ENCODE results near the gene PHPT1. TPM values are rescaled to one million over a fixed set of nuclear protein-coding genes. Genes with fewer than 3 reads are reported as not detected.
A peak's percentile ranks its signal among the peaks of the same experiment; 100 is the strongest.

PHPT1 gene
- total and polyA plus RNA-seq, 2 of the 13 experiments (the other 11 are each of a cell fraction or from before 2014, with no cell fraction given): 189 to 192 TPM

DNA sequence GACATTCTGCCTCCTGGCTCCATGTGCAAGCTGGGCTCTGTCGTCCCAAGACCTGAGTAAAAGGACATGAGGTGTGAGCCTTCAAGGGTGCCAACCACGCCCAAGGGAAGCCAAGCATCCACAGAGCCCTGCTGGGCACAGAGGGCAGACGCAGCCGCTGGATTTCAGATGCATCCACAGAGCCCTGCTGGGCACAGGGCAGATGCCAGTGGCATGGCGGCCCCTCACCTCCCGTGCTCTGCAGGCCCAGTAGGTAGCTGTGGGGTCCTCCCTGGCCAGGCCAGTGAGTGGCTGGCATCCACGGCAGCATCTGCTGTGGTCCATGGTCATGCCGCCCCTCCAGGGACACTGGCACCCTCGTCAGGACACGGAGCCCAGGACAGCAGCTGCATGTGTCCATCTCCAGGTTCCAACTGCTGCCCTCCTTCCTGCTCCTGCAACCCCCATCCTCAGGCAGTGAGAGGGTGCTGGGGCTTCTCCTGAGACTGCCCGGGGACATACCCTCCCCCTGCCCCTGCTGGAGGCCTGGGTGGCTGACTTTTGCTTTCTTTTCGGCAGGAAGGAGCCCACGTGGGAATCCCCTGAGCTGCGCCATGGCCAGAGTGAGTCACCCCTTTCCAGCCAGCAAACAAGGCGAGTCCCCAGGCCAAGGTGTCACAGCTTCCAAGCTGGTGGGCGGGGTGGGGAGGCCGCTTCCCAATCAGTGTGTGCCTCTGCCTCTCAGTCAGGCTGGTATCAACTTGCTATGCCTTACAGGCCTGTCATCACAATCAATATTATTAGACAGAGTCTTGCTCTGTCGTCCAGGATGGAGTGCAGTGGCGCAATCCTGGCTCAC, 33.1 kb downstream of the PHPT1 start (continued):
- TF ChIP-seq ELF1 (CRISPR knock-in tag; IDR thresholded peaks at IDR 0.05): peak; percentile 42; the same call in 1 of the 2 replicates
- TF ChIP-seq RAD51 (IDR thresholded peaks at IDR 0.05; ENCODE audit: borderline replicate concordance): no peak
- TF ChIP-seq ZFP36L2 (CRISPR knock-in tag; IDR thresholded peaks at IDR 0.05): no peak
- no peak for TF ChIP-seq ATF1 (CRISPR knock-in tag; IDR thresholded peaks at IDR 0.05)
- TF ChIP-seq, protein P1, sequence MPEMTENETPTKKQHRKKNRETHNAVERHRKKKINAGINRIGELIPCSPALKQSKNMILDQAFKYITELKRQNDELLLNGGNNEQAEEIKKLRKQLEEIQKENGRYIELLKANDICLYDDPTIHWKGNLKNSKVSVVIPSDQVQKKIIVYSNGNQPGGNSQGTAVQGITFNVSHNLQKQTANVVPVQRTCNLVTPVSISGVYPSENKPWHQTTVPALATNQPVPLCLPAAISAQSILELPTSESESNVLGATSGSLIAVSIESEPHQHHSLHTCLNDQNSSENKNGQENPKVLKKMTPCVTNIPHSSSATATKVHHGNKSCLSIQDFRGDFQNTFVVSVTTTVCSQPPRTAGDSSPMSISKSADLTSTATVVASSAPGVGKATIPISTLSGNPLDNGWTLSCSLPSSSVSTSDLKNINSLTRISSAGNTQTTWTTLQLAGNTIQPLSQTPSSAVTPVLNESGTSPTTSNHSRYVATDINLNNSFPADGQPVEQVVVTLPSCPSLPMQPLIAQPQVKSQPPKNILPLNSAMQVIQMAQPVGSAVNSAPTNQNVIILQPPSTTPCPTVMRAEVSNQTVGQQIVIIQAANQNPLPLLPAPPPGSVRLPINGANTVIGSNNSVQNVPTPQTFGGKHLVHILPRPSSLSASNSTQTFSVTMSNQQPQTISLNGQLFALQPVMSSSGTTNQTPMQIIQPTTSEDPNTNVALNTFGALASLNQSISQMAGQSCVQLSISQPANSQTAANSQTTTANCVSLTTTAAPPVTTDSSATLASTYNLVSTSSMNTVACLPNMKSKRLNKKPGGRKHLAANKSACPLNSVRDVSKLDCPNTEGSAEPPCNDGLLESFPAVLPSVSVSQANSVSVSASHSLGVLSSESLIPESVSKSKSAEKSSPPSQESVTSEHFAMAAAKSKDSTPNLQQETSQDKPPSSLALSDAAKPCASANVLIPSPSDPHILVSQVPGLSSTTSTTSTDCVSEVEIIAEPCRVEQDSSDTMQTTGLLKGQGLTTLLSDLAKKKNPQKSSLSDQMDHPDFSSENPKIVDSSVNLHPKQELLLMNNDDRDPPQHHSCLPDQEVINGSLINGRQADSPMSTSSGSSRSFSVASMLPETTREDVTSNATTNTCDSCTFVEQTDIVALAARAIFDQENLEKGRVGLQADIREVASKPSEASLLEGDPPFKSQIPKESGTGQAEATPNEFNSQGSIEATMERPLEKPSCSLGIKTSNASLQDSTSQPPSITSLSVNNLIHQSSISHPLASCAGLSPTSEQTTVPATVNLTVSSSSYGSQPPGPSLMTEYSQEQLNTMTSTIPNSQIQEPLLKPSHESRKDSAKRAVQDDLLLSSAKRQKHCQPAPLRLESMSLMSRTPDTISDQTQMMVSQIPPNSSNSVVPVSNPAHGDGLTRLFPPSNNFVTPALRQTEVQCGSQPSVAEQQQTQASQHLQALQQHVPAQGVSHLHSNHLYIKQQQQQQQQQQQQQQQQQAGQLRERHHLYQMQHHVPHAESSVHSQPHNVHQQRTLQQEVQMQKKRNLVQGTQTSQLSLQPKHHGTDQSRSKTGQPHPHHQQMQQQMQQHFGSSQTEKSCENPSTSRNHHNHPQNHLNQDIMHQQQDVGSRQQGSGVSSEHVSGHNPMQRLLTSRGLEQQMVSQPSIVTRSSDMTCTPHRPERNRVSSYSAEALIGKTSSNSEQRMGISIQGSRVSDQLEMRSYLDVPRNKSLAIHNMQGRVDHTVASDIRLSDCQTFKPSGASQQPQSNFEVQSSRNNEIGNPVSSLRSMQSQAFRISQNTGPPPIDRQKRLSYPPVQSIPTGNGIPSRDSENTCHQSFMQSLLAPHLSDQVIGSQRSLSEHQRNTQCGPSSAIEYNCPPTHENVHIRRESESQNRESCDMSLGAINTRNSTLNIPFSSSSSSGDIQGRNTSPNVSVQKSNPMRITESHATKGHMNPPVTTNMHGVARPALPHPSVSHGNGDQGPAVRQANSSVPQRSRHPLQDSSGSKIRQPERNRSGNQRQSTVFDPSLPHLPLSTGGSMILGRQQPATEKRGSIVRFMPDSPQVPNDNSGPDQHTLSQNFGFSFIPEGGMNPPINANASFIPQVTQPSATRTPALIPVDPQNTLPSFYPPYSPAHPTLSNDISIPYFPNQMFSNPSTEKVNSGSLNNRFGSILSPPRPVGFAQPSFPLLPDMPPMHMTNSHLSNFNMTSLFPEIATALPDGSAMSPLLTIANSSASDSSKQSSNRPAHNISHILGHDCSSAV (CRISPR knock-in tag; IDR thresholded peaks at IDR 0.05; ENCODE audit: borderline replicate concordance): no peak
- TF ChIP-seq POGZ (CRISPR knock-in tag; IDR thresholded peaks at IDR 0.05): no peak
- TF ChIP-seq TARDBP (CRISPR knock-in tag; IDR thresholded peaks at IDR 0.05): peak; percentile 80; the same call in 1 of the 2 replicates
- peak; percentile 57 for TF ChIP-seq PHF5A (CRISPR knock-in tag; IDR thresholded peaks at IDR 0.05; ENCODE audit: low read depth, unreplicated experiment)
- TF ChIP-seq PHB2 (IDR thresholded peaks at IDR 0.05; ENCODE audit: partially characterized antibody): no peak
- TF ChIP-seq STAT5B (CRISPR knock-in tag; IDR thresholded peaks at IDR 0.05): no peak
- TF ChIP-seq SALL1 (CRISPR knock-in tag; IDR thresholded peaks at IDR 0.05): peak; percentile 88
- 0 out of 2 replicates have a peak, but pooled peaks have one; percentile 23 for TF ChIP-seq KLF12 (CRISPR knock-in tag; IDR thresholded peaks at IDR 0.05; ENCODE audit: borderline replicate concordance)
- TF ChIP-seq ZNF749 (CRISPR knock-in tag; IDR thresholded peaks at IDR 0.05; ENCODE audit: borderline replicate concordance): no peak
- TF ChIP-seq GPN1 (CRISPR knock-in tag; IDR thresholded peaks at IDR 0.05; ENCODE audit: borderline replicate concordance): no peak
- TF ChIP-seq ZMYM3 (CRISPR knock-in tag; IDR thresholded peaks at IDR 0.05): peak; percentile 68; the same call in 1 of the 2 replicates
- no peak for TF ChIP-seq MAFG (CRISPR knock-in tag; IDR thresholded peaks at IDR 0.05)
- TF ChIP-seq, protein P2, sequence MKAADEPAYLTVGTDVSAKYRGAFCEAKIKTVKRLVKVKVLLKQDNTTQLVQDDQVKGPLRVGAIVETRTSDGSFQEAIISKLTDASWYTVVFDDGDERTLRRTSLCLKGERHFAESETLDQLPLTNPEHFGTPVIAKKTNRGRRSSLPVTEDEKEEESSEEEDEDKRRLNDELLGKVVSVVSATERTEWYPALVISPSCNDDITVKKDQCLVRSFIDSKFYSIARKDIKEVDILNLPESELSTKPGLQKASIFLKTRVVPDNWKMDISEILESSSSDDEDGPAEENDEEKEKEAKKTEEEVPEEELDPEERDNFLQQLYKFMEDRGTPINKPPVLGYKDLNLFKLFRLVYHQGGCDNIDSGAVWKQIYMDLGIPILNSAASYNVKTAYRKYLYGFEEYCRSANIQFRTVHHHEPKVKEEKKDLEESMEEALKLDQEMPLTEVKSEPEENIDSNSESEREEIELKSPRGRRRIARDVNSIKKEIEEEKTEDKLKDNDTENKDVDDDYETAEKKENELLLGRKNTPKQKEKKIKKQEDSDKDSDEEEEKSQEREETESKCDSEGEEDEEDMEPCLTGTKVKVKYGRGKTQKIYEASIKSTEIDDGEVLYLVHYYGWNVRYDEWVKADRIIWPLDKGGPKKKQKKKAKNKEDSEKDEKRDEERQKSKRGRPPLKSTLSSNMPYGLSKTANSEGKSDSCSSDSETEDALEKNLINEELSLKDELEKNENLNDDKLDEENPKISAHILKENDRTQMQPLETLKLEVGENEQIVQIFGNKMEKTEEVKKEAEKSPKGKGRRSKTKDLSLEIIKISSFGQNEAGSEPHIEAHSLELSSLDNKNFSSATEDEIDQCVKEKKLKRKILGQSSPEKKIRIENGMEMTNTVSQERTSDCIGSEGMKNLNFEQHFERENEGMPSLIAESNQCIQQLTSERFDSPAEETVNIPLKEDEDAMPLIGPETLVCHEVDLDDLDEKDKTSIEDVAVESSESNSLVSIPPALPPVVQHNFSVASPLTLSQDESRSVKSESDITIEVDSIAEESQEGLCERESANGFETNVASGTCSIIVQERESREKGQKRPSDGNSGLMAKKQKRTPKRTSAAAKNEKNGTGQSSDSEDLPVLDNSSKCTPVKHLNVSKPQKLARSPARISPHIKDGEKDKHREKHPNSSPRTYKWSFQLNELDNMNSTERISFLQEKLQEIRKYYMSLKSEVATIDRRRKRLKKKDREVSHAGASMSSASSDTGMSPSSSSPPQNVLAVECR (CRISPR knock-in tag; IDR thresholded peaks at IDR 0.05; ENCODE audit: borderline replicate concordance): peak; percentile 78
- TF ChIP-seq NRL (CRISPR knock-in tag; IDR thresholded peaks at IDR 0.05; ENCODE audit: borderline replicate concordance): peak; percentile 27; the same call in 1 of the 2 replicates

Measured in HepG2 (cell line).